Left renal pelvis (tissue), 4 donors: ENCODE data around the gene KIFC3. TPM values are rescaled to one million over a fixed set of nuclear protein-coding genes. Genes with fewer than 3 reads are reported as not detected.
"Not testable (repeated sequence)": the region's sequence is repeated elsewhere in the genome, so short reads cannot be mapped to it uniquely, and the experiment has no call there.

Experiments
- DNase-seq, 4 donors: peaks; one replicate each; pipeline ENCODE4 v3.0.0-alpha.2; 2013; ENCODE audit warnings: low read depth in 4 of 4, low spot score in 3 of 4
- polyA plus RNA-seq, 4 donors: library from polyadenylated mRNA; unstranded; fragments of 120-200 nt; gene quantifications; one replicate each; pipeline ENCODE4 v1.2.1, GENCODE V29; 2013; ENCODE audit not compliant: insufficient read length in 4 of 4

The KIFC3 gene
- polyA plus RNA-seq, 4 donors: 14.5 to 80.1 (median 43.7) TPM

DNA sequence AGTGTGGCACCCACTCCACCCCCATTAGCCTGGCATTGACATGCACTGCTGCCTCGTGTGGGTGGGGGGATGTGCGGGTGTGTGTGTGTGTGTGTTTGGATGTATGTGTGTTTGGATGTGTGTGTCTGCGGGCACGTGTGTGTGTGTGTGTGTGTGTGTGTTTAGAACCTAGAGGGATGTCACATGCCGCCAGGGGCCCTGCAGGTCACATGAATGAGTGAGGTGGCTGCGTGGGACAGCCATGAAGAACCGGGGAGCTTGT lies 57.7 kb downstream of the KIFC3 start:
- DNase-seq: no peak

DNA sequence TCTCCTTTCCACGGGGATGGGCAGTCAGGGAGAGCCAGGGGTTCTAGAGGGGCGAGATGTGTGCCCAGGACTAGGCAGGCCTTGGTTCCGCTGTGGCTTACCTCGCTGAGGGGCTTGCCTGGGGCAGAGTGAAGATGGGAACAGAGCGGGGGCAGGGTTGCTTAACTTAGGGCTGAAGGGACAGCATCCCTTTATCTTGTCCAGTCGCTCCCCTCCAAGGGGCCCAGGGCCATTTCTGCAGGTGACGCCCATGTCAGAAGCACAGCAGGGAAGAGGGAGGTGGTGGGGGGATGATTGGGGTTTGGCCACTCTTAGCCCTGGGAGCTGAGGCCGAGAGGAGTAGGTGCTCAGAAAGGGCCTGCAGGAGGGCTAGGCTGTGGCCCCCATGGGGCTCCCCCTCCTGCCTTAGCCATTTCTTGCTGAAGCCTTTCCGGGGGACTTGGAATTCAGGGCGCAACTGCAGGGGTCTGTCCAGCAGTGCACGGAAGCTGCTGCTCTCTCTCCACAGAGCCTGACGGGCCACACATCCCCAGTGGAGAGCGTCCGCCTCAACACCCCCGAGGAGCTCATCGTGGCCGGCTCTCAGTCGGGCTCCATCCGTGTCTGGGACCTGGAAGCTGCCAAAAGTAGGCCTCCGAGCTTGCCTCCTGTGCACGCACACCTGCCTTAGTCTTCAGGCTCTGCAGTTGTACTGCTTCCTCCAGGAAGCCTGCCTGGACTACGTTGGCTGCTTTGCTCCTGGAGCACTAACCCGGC lies 58.2 kb downstream of the KIFC3 start:
- no peak for DNase-seq

- DNase-seq: no peak
Observed at GRCh38 chr16:57743458-57743857, 58.8 kb downstream of the KIFC3 start.

- DNase-seq: no peak
Observed at GRCh38 chr16:57742543-57742942, 59.7 kb downstream of the KIFC3 start.

DNA sequence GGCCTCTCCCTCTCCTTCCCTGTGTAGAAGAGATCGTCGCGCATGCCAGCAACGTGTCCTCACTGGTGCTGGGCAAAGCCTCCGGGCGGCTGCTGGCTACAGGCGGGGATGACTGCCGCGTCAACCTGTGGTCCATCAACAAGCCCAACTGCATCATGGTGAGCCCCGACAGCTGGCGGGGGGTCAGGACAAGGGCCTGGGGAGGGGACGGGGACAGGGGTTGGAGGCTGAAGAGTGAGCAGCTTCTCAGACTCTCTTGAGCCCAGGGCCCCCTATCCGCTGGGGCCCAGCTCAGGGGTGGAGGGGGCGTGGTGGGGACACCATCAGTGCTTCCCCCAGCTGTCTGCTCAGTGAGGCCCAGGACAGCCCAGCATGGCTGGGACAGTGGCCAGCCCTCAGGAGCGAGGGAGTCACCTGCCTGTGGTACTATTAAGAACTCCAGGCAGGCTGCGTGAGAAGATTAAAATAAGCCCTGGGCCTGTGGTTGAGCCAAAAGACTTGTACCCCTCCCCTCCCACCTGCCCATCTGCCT lies 60.6 kb downstream of the KIFC3 start:
- DNase-seq: no peak

DNA sequence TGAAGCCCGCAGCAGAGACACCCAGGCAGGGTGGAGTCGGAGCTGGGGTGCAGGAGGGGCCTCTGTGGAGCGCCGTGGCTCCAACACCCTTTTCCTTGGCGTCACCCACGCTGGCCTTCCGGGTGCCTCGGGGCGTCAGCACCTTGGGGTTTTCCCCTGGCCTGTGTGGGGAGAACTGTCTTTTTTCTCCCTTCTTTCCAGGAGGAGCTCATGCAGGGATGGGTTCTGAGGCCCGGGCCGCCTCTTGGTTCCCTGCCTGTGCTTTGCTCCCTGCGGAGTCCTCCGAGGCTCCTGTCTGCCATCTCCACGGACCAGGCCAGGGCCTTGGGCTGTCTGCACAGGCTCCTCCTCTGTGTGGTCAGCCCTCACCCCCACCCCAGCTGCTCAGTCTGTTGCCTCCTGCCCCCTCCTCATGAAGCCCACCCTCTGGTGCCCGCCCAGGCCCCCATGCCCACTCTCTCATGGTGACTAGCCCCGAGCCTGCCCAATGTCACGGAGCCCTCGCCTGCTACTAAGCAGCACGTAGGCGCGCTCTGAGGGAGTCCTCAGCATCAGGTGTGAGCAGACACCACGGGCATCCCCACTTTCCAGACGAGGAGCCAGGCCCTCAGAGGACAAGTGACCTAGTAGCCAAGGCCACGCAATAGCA lies 61.7 kb downstream of the KIFC3 start:
- DNase-seq: no peak

- DNase-seq: no peak
Observed at GRCh38 chr16:57739756-57740422, 62.4 kb downstream of the KIFC3 start.

- no peak for DNase-seq
Observed at GRCh38 chr16:57738844-57739243, 63.4 kb downstream of the KIFC3 start.

DNA sequence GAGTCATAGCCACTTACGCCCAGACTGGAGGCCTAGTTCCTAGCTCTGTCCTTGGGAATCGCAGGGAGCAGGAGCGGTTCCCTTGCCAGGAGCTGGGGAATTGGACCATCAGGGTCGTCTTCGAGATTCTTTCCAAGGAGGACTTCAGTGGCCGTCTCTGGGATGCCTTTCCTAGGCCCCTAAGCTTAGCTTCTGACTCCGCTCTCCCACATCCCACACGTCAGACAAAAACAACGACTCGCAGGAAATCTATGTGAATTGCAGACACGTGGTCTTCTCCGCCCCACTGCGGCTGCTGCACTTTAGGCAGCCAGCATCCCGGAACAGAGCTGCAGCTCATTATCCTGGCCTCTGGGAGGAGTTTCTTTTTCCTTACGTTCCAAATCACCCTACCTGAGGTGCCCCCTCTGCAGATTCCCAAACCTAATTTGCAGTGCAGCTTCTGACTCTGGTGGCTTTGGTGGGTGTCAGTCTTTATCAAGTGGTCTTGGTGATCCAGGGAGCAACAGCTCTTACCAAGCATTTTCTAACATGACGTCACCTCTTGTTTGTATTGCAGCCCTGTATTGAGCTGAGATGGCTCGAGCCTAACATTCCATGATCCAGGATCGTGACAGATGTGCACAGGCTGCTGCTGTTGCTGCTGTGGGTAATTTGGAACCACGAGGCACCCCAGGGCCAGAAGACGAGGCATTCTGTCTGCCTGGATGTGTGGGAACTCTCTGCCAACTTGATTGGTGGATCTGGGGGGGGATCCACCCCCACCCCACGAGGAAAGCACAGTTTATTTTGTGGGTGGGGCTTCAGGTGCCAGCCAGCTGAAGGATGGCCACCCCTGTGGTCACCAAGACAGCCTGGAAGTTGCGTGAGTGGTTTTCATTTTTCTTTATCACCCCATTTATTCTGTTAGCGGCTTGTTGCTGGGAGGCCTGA lies 65.6 kb downstream of the KIFC3 start:
- DNase-seq: peak in 2 of 4 donors; percentile 48 to 56

- DNase-seq: no peak
Observed at GRCh38 chr16:57735755-57736418, 66.4 kb downstream of the KIFC3 start, which contains the start of gene KATNB1. Gene KATNB1, plus strand, starts transcription at chr16:57735770. Its CDS starts 1,474 bp downstream, at chr16:57737244.

GRCh38 chr16:57734925-57735754 lies 67.2 kb downstream of the KIFC3 start:
- DNase-seq: peak; percentile 100

- DNase-seq: no peak
Observed at GRCh38 chr16:57734308-57734924, 67.9 kb downstream of the KIFC3 start.

- no peak for DNase-seq
Observed at GRCh38 chr16:57732714-57733113, 69.6 kb downstream of the KIFC3 start.

- no peak for DNase-seq
Observed at GRCh38 chr16:57732037-57732436, 70.3 kb downstream of the KIFC3 start.

GRCh38 chr16:57730771-57731730 lies 71.2 kb downstream of the KIFC3 start:
- no peak for DNase-seq

- not testable (repeated sequence) for DNase-seq
Observed at GRCh38 chr16:57729852-57730251, 72.4 kb downstream of the KIFC3 start.

DNA sequence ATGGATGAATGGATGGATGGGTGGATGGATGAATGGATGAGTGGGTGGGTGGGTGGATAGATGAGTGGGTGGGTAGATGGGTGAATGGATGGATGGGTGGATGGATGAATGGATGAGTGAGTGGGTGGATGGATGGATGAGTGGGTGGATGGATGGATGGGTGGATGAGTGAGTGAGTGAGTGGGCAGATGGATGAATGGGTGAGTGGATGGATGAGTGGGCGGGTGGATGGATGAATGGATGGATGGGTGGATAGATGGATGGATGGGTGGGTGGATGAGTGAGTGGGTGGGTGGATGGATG lies 73.2 kb downstream of the KIFC3 start:
- DNase-seq: no peak
